Measurements from ENCODE around the gene UBE2L3. TPM values are rescaled to one million over a fixed set of nuclear protein-coding genes. Genes with fewer than 3 reads are reported as not detected.

The UBE2L3 gene
- total and polyA plus RNA-seq, 4 experiments from 2014 or later = 39.2 to 116 (median 71.7) TPM

DNA sequence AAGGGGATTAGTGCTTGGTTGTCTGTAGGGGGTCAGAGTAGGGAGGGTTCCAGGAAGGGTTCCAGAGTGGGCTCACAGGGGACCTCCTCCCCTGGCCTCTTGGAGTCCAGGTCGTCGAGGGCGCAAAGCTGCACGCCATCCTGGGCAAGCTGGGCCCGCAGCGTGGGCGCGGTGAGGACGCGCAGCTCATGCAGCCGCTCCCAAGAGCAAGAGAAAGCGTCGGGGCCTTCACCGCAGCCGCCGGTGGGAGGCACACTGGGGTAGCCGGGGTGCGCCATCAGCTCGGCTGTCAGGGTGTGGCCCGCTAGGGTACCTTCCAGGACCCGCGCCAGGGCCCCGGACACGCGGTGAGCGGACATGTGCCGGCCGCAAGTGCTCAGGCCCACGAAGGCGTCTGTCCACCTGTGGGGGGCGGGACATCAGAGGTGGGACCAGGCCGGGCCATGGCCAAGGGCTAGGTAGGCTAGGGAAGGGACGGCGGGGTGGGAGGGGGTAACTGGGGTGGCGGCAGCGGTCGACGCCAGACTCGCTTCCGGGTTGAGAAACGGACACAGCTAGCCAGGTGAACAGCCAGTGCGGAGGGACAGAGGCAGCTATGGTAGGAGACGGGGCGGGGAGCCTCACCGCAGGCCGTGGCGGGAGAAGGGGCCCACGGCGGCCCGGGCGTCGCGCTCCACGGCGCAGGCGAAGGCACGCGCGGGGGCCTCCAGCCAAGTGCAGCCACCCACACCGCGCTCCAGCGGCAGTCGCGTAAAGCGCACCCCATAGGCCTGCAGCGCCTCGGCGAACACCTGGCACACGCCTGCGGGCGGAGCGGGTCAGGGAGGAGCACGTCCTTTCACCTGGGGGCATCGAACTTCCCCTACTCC, 61.1 kb downstream of the UBE2L3 start:
- H3K36me3 ChIP-seq (ENCODE audit: insufficient read depth, low read length) = peaks cover 18% of the 10 kb centered on the region
- H3K27me3 Mint-ChIP-seq = no peaks in the 10 kb centered on the region
- intact Hi-C loops (cut with micrococcal nuclease) = loop anchor here (1.0 to 5.0 kb wide), 3 partner anchors 14 to 626 kb away; partner anchors contain the start of genes SDF2L1, THAP7 and UBE2L3
- peak overlapping the region; percentile 78 to 92 for H3K4me3 ChIP-seq (ENCODE audit: low read length in 2 of 2)
- ChIA-PET CTCF (ENCODE audit: partially characterized antibody) (interaction anchor here (0.7 to 10.0 kb wide), 20 partner anchors 12 to 107 kb away, joined by 3 to 245 read pairs (median 4); partner anchors contain the start of genes PPIL2, SDF2L1 and YPEL1), POLR2A (ENCODE audit: partially characterized antibody) (interaction anchor here (0.6 to 6.1 kb wide), 14 partner anchors 9 to 770 kb away, joined by 3 to 201 read pairs (median 6); partner anchors contain the start of genes LZTR1, MAPK1, PI4KA and PPIL2)
- peaks cover 64% of the 10 kb centered on the region for H3K4me1 ChIP-seq (ENCODE audit: insufficient read depth, low read length)
- peaks cover 7 to 32% of the 10 kb centered on the region in 2 donors for H3K36me3 Mint-ChIP-seq
- no peaks in the 10 kb centered on the region for H3K9me3 Mint-ChIP-seq
- H3K27ac ChIP-seq (ENCODE audit: low read depth, low read length) = peak overlapping the region; percentile 87
- no peak for DNase-seq
- H3K4me3 Mint-ChIP-seq = peak overlapping the region; percentile 92 to 95 (median 94)
- no peaks in the 10 kb centered on the region for H3K27me3 ChIP-seq (ENCODE audit: insufficient read depth, low read length)
- peak overlapping the region; percentile 89 to 98 (median 96) for H3K27ac Mint-ChIP-seq
- peaks cover 25 to 65% (median 43%) of the 10 kb centered on the region in 4 donors for H3K4me1 Mint-ChIP-seq
- no peaks in the 10 kb centered on the region for H3K9me3 ChIP-seq (ENCODE audit: control insufficient read depth in 1 of 2, low read length in 2 of 2)

DNA sequence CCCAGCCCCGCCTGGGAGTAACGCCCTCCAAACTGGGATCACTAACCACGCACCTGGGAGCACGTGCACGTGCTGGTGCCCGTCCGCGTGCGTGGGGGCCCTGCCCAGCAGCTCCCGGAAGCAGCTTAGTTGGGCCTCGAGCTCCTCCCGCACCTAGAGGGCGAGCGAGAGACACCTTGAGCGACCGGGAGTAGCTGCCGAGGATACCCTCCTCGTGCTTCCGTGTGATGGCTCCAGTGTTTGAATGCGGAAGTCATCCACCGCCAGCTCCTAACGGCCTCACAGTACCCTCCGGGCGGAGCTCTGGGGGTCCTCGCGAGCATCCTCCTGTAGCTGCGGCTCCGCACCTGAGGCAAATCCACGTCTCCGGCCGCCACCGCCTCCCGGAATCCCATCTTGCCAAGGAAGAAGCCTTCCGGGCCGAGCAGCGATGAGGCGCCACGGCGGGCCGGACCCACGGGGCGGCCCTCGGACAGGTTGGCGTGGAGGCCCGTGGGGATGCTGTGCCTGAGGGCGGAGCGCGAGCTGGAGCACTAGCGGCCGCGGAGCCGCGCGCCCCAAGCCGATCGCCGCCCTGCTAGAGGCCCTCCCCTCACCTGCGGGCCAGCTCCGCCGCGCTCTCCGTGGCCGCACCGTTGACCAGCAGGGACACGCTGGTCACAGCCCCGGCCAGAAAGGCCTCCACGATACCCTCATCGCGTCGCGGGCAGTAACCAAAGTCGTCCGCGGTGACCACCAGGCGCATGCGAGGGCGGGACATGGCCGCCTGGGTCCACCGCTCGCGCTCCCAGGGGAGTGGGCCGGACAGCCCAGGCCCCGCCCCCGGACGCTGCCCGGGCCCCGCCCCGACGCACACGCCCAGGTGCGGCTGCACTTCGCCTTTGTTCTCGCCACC, 62.0 kb downstream of the UBE2L3 start, which contains the start of gene YDJC:
TSS of gene YDJC (minus strand) at position 768 of the 895 bp plus-strand sequence. CDS start at position 760, 8 bp downstream.
- peak within 1 kb of the TSS; percentile 87 for H3K27ac ChIP-seq (ENCODE audit: low read depth, low read length)
- Mint-ChIP-seq H3K36me3 (peaks cover 7 to 27% of the 10 kb centered on the region in 2 donors), H3K9me3 (no peaks in the 10 kb centered on the region), H3K27me3 (no peaks in the 10 kb centered on the region), H3K27ac (peak within 1 kb of the TSS; percentile 89 to 98 (median 96)), H3K4me3 (peak within 1 kb of the TSS; percentile 92 to 95 (median 94)), H3K4me1 (peaks cover 25 to 65% (median 43%) of the 10 kb centered on the region in 4 donors)
- H3K4me3 ChIP-seq (ENCODE audit: low read length in 2 of 2) = peak within 1 kb of the TSS; percentile 78 to 92
- ChIA-PET POLR2A (ENCODE audit: partially characterized antibody) (interaction anchor here (0.6 to 6.1 kb wide), 16 partner anchors 8 to 771 kb away, joined by 3 to 201 read pairs (median 6); partner anchors contain the start of genes LZTR1, MAPK1, PI4KA and PPIL2), CTCF (ENCODE audit: partially characterized antibody) (interaction anchor here (0.7 to 10.0 kb wide), 22 partner anchors 10 to 106 kb away, joined by 3 to 245 read pairs (median 4); partner anchors contain the start of genes PPIL2, SDF2L1 and YPEL1)
- peaks cover 18% of the 10 kb centered on the region for H3K36me3 ChIP-seq (ENCODE audit: insufficient read depth, low read length)
- peaks cover 64% of the 10 kb centered on the region for H3K4me1 ChIP-seq (ENCODE audit: insufficient read depth, low read length)
- intact Hi-C loops (cut with micrococcal nuclease) = loop anchor here (1.0 to 5.0 kb wide), 3 partner anchors 13 to 627 kb away; partner anchors contain the start of genes SDF2L1, THAP7 and UBE2L3
- no peaks in the 10 kb centered on the region for H3K27me3 ChIP-seq (ENCODE audit: insufficient read depth, low read length)
- no peaks in the 10 kb centered on the region for H3K9me3 ChIP-seq (ENCODE audit: control insufficient read depth in 1 of 2, low read length in 2 of 2)
- peak; percentile 93 to 95 (median 93) for DNase-seq

DNA sequence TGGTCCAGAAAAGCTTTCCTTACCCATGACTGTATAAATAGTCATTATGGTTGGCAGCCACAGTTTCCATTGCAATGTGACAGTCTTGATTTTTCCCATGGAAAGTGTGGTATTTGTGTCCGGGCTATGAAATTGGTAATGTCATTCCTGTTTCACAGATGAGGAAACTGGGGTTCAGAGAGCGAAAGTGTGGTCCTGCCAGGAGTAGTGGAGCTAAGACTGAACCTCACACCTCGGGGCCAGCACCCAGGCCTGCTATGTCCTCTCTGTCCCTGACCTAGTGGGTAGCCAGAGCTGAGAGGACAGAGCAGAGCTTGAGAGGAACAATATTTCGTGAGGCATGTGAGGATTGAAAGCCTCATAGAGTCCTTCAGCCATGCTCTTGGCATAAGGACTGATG, 63.5 kb downstream of the UBE2L3 start:
- peak overlapping the region in 7 of 8 donors; percentile 13 to 75 (median 62) for H3K4me3 Mint-ChIP-seq
- peaks cover 52% of the 10 kb centered on the region for H3K4me1 ChIP-seq (ENCODE audit: insufficient read depth, low read length)
- H3K27ac Mint-ChIP-seq = peak overlapping the region in 1 of 7 donors; percentile 89
- no peaks in the 10 kb centered on the region for H3K27me3 Mint-ChIP-seq
- H3K9me3 Mint-ChIP-seq = no peaks in the 10 kb centered on the region
- POLR2A ChIA-PET (ENCODE audit: partially characterized antibody) = interaction anchor here (0.8 to 6.1 kb wide), 2 partner anchors 13 to 63 kb away, joined by 3 to 201 read pairs; partner anchors contain the start of gene SDF2L1
- H3K4me3 ChIP-seq (ENCODE audit: low read length in 2 of 2) = no peak overlapping the region
- intact Hi-C loops (cut with micrococcal nuclease) = no loop called here
- H3K36me3 Mint-ChIP-seq = peaks cover 7 to 21% of the 10 kb centered on the region in 2 donors
- H3K4me1 Mint-ChIP-seq = peaks cover 19 to 54% (median 36%) of the 10 kb centered on the region in 4 donors
- CTCF ChIA-PET (ENCODE audit: partially characterized antibody) = interaction anchor here (0.8 to 10.0 kb wide), 8 partner anchors 8 to 57 kb away, joined by 3 to 245 read pairs (median 6); partner anchors contain the start of gene SDF2L1
- H3K36me3 ChIP-seq (ENCODE audit: insufficient read depth, low read length) = peaks cover 18% of the 10 kb centered on the region
- no peaks in the 10 kb centered on the region for H3K27me3 ChIP-seq (ENCODE audit: insufficient read depth, low read length)
- no peak for DNase-seq
- H3K27ac ChIP-seq (ENCODE audit: low read depth, low read length) = no peak overlapping the region
- H3K9me3 ChIP-seq (ENCODE audit: control insufficient read depth in 1 of 2, low read length in 2 of 2) = no peaks in the 10 kb centered on the region

DNA sequence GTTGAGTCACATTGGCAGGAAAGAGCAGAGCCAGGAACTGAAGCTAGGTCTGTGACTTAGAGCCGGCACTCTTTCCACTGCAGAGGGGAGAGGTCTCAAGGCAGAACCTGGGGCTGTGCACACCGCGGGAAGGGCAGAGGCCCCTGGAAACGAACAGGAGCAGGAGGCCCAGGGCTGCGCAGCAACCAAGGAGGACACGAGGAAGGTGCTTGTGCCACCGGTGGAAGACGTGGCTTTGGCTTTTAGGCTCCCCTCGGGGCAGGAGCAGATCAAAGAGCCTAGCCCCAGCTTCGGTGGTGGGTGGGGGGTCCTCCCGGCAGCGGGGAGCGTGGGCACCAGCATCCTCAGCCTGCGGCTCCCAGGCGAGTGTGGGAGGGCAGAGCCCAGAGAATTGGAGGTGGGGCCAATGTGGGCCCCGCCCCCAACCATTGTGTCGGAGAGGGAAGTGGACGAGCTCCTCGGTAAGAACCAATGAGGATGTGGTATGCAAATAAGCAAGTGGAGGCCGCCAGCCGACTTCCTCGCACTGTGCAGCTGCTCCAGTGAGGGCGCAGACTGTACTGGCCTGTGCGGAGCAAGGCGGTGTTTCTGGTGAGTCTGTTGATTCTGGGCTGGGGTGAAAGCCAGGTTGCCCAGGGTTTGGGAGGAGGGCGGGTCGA, 64.9 kb downstream of the UBE2L3 start, which contains the start of gene CCDC116:
TSS of gene CCDC116 (plus strand) at position 524 of the 659 bp plus-strand sequence. CDS start 422 bp downstream, outside the sequence.
- peaks cover 38% of the 10 kb centered on the region for H3K4me1 ChIP-seq (ENCODE audit: insufficient read depth, low read length)
- POLR2A ChIA-PET (ENCODE audit: partially characterized antibody) = interaction anchor here (1.0 to 1.6 kb wide), 3 partner anchors 10 to 34 kb away, joined by 3 to 12 read pairs (median 4); partner anchors contain the start of gene SDF2L1
- H3K27ac ChIP-seq (ENCODE audit: low read depth, low read length) = no peak within 1 kb of the TSS
- intact Hi-C loops (cut with micrococcal nuclease) = no loop called here
- H3K9me3 ChIP-seq (ENCODE audit: control insufficient read depth in 1 of 2, low read length in 2 of 2) = no peaks in the 10 kb centered on the region
- CTCF ChIA-PET (ENCODE audit: partially characterized antibody) = interaction anchor here (10.0 kb wide), 1 partner anchor 12 kb away, joined by 245 read pairs; the partner anchor contains the start of gene SDF2L1
- Mint-ChIP-seq H3K4me3 (peak within 1 kb of the TSS in 3 of 8 donors; percentile 28 to 60 (median 43)), H3K27me3 (no peaks in the 10 kb centered on the region), H3K27ac (peak within 1 kb of the TSS in 5 of 7 donors; percentile 57 to 88 (median 70)), H3K4me1 (peaks cover 12 to 44% (median 25%) of the 10 kb centered on the region in 4 donors), H3K9me3 (no peaks in the 10 kb centered on the region), H3K36me3 (peaks cover 7 to 13% of the 10 kb centered on the region in 2 donors)
- no peak within 1 kb of the TSS for H3K4me3 ChIP-seq (ENCODE audit: low read length in 2 of 2)
- peak; percentile 65 to 82 (median 80) for DNase-seq
- H3K36me3 ChIP-seq (ENCODE audit: insufficient read depth, low read length) = peaks cover 10% of the 10 kb centered on the region
- H3K27me3 ChIP-seq (ENCODE audit: insufficient read depth, low read length) = no peaks in the 10 kb centered on the region

DNA sequence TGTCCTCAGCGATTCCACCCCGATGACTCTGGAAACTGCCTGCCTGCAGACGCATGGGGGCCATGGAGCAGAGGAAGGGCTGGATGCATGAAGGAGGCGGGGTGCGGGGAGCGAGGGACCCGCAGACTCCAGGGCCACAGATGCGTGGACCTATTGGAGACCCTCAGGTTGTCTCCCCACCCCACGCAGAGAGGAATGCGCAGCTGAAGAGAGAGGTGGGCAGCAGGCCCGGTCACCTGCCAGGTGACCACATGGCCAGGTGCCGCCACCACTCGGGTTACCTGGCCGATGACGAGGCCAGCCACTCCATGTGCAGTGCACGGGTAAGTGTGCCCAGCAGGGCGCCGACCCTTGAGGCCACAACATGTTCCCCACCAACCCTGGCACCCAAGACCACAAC, 65.4 kb downstream of the UBE2L3 start:
- H3K4me3 ChIP-seq (ENCODE audit: low read length in 2 of 2) = no peak overlapping the region
- H3K36me3 ChIP-seq (ENCODE audit: insufficient read depth, low read length) = peaks cover 5% of the 10 kb centered on the region
- intact Hi-C loops (cut with micrococcal nuclease) = no loop called here
- H3K4me3 Mint-ChIP-seq = no peak overlapping the region
- H3K27ac Mint-ChIP-seq = peak overlapping the region in 1 of 7 donors; percentile 70
- peaks cover 5 to 9% of the 10 kb centered on the region in 2 donors for H3K36me3 Mint-ChIP-seq
- peaks cover 12 to 38% (median 21%) of the 10 kb centered on the region in 4 donors for H3K4me1 Mint-ChIP-seq
- ChIA-PET POLR2A (ENCODE audit: partially characterized antibody) (interaction anchor here (1.0 to 1.6 kb wide), 3 partner anchors 9 to 33 kb away, joined by 3 to 12 read pairs (median 4); partner anchors contain the start of gene SDF2L1), CTCF (ENCODE audit: partially characterized antibody) (interaction anchor here (10.0 kb wide), 1 partner anchor 11 kb away, joined by 245 read pairs; the partner anchor contains the start of gene SDF2L1)
- H3K9me3 ChIP-seq (ENCODE audit: control insufficient read depth in 1 of 2, low read length in 2 of 2) = no peaks in the 10 kb centered on the region
- no peaks in the 10 kb centered on the region for H3K27me3 ChIP-seq (ENCODE audit: insufficient read depth, low read length)
- H3K4me1 ChIP-seq (ENCODE audit: insufficient read depth, low read length) = peaks cover 32% of the 10 kb centered on the region
- no peaks in the 10 kb centered on the region for H3K27me3 Mint-ChIP-seq
- no peaks in the 10 kb centered on the region for H3K9me3 Mint-ChIP-seq
- no peak for DNase-seq
- H3K27ac ChIP-seq (ENCODE audit: low read depth, low read length) = no peak overlapping the region

Measured in CD4-positive, alpha-beta memory T cell (primary cell).